GM18867 (cell line): ENCODE results near the gene CCDC7.
"Not testable (repeated sequence)": the region's sequence is repeated elsewhere in the genome, so short reads cannot be mapped to it uniquely, and the experiment has no call there.

Source experiments
- ATAC-seq: cut with Tn5 transposase; IDR thresholded peaks from one replicate; pipeline ENCODE4 v1.9.1; 2021; ENCODE audit warnings: mild to moderate bottlenecking, moderate library complexity; ENCODE audit not compliant: unreplicated experiment

The CCDC7 gene

DNA sequence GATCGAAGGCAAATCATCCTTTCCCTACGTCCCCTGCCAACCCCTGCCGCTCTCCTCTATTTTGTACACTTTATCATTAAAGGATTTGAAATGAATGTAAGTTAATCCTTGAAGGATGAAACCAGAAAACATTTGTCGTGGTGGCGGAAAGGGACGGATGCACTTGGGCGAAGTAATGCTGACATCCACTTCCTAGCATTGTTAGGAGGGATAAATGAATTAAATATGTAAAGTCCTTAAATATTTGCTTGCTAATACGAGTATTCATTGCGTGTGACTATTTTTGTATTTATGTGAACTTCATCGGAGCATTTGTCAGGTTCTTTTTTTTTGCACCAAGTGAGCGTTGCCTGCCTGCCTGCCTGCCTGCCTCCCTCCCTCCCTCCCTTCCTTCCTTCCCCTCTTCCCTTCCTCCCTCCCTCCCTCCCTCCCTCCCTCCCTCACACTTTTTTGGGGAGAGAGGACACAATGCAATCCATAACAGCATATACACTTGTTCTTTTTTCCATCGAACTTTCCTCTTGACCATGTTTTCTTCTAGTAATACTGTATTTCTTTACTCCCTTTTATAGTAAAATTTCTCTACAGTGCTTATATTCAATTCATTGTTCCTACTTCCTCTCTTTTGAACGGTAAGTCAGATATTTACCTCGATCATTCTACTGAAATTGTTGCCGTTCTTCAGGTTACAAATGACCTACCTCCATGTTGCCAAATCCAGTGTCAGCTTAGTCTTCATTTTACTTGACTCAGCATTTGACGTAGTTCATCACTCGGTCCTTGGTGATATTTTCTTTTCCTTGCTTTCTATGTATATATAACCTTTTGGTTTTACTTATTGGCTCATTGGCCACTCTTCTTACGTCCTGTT, 831 bp downstream of the CCDC7 start:
- peak; percentile 11 for ATAC-seq

- ATAC-seq: no peak
Measured at GRCh38 chr10:32454148-32454547, 8.2 kb downstream of the CCDC7 start.

GRCh38 chr10:32459051-32459698, 13.2 kb downstream of the CCDC7 start:
- ATAC-seq: no peak

GRCh38 chr10:32461203-32461602, 15.3 kb downstream of the CCDC7 start:
- ATAC-seq: peak; percentile 75

DNA sequence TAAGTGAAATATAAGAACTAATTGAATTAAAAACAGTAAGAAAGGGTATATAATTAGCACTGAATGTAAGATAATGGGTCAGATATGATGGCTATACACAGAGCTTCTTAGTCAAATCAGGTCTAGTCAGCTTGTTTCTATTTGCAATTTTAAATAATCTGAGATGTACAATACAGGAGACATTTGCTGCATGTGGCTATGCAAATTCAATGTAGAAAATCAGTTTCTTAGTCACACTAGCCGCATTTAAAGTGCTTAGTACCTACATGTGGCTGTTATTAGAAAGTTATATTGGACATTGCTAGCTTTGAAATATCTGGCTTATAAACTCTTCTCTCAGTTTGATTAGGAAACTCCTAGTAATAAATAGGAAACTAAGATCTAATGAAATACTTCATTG, 25.3 kb downstream of the CCDC7 start:
- no peak for ATAC-seq

DNA sequence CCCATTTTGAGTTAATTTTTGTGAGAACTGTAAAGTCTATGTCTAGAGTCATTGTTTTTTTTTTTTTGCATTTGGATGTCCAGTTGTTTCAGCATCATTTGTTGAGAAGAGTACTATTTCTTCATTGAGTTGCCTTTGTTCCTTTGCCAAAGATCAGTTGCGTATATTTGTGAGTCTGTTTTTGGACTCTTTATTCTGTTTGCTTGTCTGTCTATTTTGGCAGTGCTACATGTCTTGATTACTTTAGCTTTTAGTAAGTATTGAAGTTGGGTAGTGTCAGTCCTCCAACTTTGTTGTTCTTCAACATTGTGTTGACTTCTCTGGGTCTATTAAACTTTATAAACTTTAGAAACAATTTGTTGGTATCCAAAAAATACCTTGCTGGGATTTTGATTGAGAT, 31.6 kb downstream of the CCDC7 start:
- no peak for ATAC-seq

- ATAC-seq: no peak
Measured at GRCh38 chr10:32481606-32482005, 35.7 kb downstream of the CCDC7 start.

- not testable (repeated sequence) for ATAC-seq
Measured at GRCh38 chr10:32483019-32483502, 37.1 kb downstream of the CCDC7 start.

GRCh38 chr10:32488038-32488437, 42.1 kb downstream of the CCDC7 start:
- ATAC-seq: not testable (repeated sequence)

DNA sequence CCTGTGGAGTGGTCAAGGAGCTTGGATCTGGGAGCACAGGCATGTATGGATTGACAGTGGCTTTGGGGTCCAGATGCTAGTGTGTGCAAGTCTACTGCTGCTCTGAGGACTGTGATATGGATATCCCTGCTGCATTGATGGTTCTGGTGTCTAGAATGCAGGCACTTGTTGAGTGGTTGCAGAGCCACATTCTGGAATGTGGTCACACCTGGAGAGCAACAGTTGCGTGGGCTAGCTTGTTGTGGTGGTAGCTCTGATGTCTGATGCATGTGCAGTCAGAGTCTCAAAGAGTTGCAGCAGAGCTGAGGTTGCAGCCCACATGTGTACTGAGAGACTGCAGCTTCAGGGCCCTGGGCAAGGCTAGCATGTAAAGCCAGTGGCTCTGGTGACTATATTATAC, 43.2 kb downstream of the CCDC7 start:
- ATAC-seq: no peak

- ATAC-seq: no peak
Measured at GRCh38 chr10:32489901-32490300, 44.0 kb downstream of the CCDC7 start.

DNA sequence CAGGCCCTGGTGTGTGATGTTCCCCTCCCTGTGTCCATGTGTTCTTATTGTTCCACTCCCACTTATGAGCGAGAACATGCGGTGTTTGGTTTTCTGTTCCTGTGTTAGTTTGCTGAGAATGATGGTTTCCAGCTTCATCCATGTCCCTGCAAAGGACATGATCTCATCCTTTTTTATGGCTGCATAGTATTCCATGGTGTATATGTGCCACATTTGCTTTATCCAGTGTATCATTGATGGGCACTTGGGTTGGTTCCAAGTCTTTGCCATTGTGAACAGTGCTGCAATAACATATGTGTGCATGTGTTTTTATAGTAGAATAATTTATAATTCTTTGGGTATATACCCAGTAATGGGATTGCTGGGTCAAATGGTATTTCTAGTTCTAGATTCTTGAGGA, 48.6 kb downstream of the CCDC7 start:
- not testable (repeated sequence) for ATAC-seq

DNA sequence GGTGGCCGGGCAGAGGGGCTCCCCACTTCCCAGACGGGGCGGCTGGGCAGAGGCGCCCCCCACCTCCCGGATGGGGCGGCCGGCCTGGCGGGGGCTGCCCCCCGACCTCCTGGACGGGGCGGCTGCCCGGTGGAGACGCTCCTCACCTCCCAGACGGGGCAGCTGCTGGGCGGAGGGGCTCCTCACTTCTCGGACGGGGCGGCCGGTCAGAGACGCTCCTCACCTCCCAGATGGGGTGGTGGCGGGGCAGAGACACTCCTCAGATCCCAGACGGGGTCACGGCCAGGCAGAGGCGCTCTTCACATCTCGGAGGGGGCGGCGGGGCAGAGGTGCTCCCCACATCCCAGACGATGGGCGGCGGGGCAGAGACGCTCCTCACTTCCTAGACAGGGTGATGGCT, 54.2 kb downstream of the CCDC7 start:
- ATAC-seq: not testable (repeated sequence)

GRCh38 chr10:32501906-32502305, 56.0 kb downstream of the CCDC7 start:
- ATAC-seq: no peak

GRCh38 chr10:32505762-32506420, 60.0 kb downstream of the CCDC7 start:
- not testable (repeated sequence) for ATAC-seq

DNA sequence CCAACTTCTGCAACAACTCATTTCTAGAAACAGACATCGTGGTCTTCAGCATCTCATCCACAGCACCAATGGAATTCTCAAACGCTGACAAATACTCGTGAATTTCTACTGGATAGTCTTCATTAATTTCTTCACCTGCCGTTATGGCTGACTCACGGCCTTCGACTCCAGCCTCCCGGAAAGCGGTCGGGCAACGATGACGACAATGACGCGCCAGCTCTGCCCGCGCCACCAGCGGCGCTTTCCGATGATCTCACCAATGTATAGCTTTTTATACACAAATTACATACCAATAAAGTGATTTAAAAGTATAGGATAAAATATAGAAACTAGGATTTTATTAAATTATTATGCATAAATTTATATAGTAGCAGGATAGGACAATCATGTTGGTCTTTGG, 65.7 kb downstream of the CCDC7 start:
- no peak for ATAC-seq

DNA sequence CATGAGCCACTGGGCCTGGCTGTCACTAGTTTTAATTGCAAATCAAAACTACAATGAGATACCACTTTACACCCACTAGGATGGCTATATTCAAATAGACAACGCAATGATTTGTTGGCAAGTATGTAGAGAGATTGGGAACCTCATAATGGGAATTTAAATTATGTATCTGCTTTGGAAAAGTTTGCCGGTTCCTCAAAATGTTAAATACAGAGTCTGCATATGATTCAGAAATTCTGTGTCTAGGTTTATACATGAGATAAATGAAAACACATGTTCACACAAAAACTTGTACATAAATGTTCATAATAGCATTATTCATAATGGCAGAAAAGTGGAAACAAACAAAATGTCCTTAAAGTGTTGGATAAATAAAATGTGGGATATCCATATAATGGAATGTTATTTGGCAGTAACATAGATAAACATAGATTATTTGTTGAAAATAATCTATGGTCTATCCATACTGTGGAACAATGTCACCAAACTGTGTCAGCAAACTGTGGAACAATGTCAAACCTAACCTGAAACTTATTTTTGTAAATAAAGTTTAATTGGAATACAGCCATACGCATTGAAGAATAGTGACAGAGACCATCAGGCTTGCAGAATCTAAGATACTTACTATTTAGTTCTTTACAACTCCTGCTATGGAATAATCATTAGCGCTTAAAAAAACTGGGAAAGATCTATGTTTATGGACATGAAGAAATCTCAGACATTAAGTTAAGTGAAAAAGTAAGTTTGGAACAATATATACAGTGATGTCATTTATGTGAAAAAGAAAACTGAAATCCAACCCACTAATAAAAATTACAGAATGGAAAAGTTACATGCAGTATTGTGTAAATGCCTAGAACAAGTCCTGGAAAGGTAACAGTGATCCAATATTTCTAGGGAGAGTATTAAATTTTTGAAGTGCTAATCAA, 70.9 kb downstream of the CCDC7 start:
- ATAC-seq: no peak

DNA sequence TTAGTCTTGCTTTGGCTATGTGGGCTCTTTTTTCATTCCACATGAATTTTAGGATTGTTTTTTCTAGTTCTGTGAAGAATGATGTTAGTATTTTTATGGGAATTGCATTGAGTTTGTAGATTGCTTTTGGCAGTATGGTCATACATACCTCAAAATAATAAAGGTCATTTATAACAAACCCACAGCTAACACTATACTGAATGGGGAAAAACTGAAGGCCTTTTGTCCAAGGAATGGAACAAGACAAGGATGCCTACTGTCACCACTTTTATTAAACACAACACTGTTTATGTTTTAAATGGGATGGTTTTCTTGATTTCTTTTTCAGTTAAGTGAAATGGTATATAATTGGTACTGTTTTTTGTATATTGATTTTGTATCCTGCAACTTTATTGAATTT, 84.3 kb downstream of the CCDC7 start:
- ATAC-seq: no peak

GRCh38 chr10:32538256-32538655, 92.3 kb downstream of the CCDC7 start:
- no peak for ATAC-seq

GRCh38 chr10:32540691-32541470, 94.9 kb downstream of the CCDC7 start:
- no peak for ATAC-seq
